Choroid plexus epithelial cell (primary cell): ENCODE measurements around the gene RUNX1.

Experiments
- DNase-seq: peaks from one replicate; pipeline ENCODE4 v3.0.0-alpha.2; 2010; ENCODE audit warnings: low read depth
- H3K4me3 ChIP-seq: 2 replicates; pipeline ENCODE4 v1.5.1; 2011; ENCODE audit warnings: low read depth, mild to moderate bottlenecking, control low read depth, low read length, moderate library complexity
- TF ChIP-seq, protein P1 (sequence below): conservative IDR thresholded peaks from 2 replicates; pipeline ENCODE4 v1.5.1; 2011; ENCODE audit warnings: low read depth, mild to moderate bottlenecking, control low read depth, inconsistent platforms, low read length, moderate library complexity

Gene RUNX1

GRCh38 chr21:34836103-34836932 lies 212.8 kb downstream of the RUNX1 start:
- H3K4me3 ChIP-seq: peak overlapping the region; percentile 59
- TF ChIP-seq, protein P1, sequence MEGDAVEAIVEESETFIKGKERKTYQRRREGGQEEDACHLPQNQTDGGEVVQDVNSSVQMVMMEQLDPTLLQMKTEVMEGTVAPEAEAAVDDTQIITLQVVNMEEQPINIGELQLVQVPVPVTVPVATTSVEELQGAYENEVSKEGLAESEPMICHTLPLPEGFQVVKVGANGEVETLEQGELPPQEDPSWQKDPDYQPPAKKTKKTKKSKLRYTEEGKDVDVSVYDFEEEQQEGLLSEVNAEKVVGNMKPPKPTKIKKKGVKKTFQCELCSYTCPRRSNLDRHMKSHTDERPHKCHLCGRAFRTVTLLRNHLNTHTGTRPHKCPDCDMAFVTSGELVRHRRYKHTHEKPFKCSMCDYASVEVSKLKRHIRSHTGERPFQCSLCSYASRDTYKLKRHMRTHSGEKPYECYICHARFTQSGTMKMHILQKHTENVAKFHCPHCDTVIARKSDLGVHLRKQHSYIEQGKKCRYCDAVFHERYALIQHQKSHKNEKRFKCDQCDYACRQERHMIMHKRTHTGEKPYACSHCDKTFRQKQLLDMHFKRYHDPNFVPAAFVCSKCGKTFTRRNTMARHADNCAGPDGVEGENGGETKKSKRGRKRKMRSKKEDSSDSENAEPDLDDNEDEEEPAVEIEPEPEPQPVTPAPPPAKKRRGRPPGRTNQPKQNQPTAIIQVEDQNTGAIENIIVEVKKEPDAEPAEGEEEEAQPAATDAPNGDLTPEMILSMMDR: no peak
- peak; percentile 100 for DNase-seq

DNA sequence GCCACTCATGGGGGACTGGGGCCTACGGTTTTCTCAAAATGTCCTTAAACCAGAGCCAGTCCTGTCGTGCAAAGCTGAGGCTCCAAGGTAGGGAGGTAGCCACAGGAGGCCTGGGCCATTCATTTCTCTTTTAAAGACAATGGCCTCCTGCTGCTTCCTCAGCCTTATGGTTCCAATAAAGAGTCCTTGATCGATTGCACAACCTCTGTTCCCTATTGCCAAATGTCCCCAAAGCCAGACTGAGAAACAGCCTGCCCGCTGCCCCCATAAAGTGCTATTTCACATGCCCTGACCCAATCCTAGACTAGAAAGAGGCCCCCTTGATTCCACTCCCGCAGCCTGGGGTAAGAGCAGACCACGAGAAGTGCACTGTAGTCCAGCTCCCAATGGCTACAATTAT lies 213.6 kb downstream of the RUNX1 start:
- DNase-seq: peak; percentile 52
- no peak overlapping the region for H3K4me3 ChIP-seq
- TF ChIP-seq, protein P1: no peak

DNA sequence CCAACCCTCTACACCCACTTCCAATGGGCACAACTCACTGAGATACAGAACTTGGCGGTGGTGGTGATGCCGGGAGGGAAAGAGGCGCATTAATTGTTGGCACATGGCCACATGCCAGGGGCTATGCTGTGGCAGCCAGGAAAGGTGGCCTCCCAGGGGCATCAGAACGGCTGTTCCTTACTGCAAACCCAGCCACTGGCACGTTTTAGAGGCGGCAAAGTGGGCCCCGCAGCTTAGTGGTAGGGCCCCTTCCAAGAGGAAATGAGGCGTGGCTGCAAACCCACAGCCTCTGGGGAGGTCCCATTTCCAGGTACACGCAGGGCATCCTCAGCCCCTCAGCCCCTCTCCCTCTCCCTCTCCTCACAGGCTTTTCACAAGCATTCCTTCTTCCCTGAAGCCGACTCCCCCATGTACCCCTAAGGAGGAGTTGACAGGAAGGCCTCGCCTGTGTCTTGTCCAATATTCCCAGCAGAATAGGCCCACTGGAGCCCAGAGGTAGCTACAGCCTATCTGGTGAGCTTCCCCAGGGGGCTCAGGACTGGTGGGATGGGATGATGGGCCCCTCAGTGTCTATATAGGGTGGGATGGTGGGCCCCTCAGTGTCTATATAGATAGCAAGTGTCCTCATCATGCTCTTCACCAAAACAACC lies 214.1 kb downstream of the RUNX1 start:
- H3K4me3 ChIP-seq: no peak overlapping the region
- TF ChIP-seq, protein P1: no peak
- DNase-seq: no peak

DNA sequence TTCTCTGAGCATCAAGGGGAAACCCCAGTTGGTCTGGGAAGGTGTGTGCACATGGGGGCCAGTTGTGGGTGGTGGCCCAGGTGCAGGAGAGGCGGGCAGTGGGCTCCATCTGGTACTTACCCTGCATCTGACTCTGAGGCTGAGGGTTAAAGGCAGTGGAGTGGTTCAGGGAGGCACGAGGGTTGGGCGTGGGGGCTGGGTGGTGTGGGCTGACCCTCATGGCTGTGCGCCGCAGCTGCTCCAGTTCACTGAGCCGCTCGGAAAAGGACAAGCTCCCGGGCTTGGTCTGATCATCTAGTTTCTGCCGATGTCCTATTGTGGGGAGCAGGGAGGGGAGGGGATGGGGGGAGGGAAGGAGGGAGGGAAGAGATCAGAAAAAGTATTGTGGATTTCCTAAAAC lies 214.8 kb downstream of the RUNX1 start:
- TF ChIP-seq, protein P1: no peak
- DNase-seq: no peak
- H3K4me3 ChIP-seq: no peak overlapping the region

- TF ChIP-seq, protein P1: no peak
- H3K4me3 ChIP-seq: no peak overlapping the region
- DNase-seq: no peak
Measured at GRCh38 chr21:34833465-34833864, 215.6 kb downstream of the RUNX1 start.

DNA sequence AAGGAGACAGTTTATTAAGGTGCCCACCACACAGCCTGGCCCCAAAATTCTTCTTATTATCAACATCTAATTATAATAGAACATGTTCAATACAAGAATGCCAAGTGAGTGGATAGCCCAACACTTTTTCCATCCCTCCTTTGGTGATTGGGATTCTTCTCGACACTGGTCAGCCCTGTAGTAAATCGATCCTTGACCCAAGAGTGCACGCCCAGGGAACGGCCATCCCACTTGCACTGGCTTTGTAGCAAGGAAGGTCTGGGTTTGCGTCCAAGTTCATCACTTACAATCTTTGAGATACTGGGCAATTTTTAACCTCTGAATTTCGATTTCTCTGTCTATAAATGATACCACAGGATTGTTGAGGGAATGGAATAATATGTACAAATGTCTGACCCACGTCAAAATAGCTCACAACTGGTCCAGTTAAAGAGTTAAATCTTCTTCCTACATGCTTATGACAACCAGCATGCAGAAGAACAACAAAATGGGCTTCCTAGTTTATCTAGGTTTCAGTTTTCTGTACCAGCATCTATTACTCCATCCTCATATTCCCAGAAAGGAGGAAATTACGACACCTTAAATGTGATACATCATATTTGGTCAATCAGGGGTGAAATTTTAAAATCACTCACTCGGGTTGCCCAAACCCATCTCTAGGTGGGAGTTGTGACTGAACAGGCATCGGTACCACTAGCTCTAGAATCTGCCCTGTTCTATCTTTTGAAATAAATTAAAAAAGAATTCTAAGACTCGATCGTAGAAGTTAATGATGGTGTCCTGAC lies 218.5 kb downstream of the RUNX1 start:
- TF ChIP-seq, protein P1: no peak
- no peak overlapping the region for H3K4me3 ChIP-seq
- no peak for DNase-seq
